ENCODE data around the gene CREB5.

GRCh38 chr7:28660132-28660531 lies 247.8 kb downstream of the CREB5 start:
- TF ChIP-seq FOXM1 (IDR thresholded peaks at IDR 0.05; ENCODE audit: borderline replicate concordance, low read depth) (no peak), ZBTB7A (IDR thresholded peaks at IDR 0.05; ENCODE audit: low read depth) (no peak), EGR1 (IDR thresholded peaks at IDR 0.05) (no peak), RAD21 (IDR thresholded peaks at IDR 0.05; ENCODE audit: low read depth) (no peak), CREB1 (IDR thresholded peaks at IDR 0.05; ENCODE audit: low read depth) (no peak)
- TF ChIP-seq, protein P1, sequence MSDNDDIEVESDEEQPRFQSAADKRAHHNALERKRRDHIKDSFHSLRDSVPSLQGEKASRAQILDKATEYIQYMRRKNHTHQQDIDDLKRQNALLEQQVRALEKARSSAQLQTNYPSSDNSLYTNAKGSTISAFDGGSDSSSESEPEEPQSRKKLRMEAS (IDR thresholded peaks at IDR 0.05): no peak
